NT2/D1 (cell line): Measurements from ENCODE around the gene B3GALT5.
"Not testable (repeated sequence)": the region's sequence is repeated elsewhere in the genome, so short reads cannot be mapped to it uniquely, and the experiment has no call there.

Source experiments
- DNase-seq: peaks from one replicate; pipeline ENCODE4 v3.0.0-alpha.2; 2011; ENCODE audit warnings: low read depth, low spot score
- H3K27me3 ChIP-seq: 2 replicates; pipeline ENCODE4 v1.6.0; 2011; ENCODE audit warnings: mild to moderate bottlenecking; ENCODE audit not compliant: insufficient read length, insufficient read depth
- H3K36me3 ChIP-seq: 2 replicates; pipeline ENCODE4 v1.6.1; 2011; ENCODE audit warnings: mild to moderate bottlenecking, low read length, mixed read lengths; ENCODE audit not compliant: insufficient read depth, insufficient read length
- H3K4me1 ChIP-seq: 2 replicates; pipeline ENCODE4 v1.5.1; 2011; ENCODE audit not compliant: insufficient read depth, insufficient read length
- H3K4me3 ChIP-seq: 2 replicates; pipeline ENCODE4 v1.5.1; 2011; ENCODE audit warnings: low read depth; ENCODE audit not compliant: insufficient read length
- H3K9ac ChIP-seq: 2 replicates; pipeline ENCODE4 v1.6.0; 2011; ENCODE audit warnings: low read depth; ENCODE audit not compliant: insufficient read length
- H3K9me3 ChIP-seq: 2 replicates; pipeline ENCODE4 v1.5.1; 2011; ENCODE audit warnings: mild to moderate bottlenecking, low read length; ENCODE audit not compliant: insufficient read depth
- SUZ12 ChIP-seq: IDR thresholded peaks from 2 replicates; pipeline ENCODE4 v1.6.1; 2011; ENCODE audit not compliant: insufficient read length, insufficient read depth; ENCODE audit errors: extremely low read depth
- YY1 ChIP-seq: IDR thresholded peaks from 2 replicates; pipeline ENCODE4 v1.6.1; 2011; ENCODE audit not compliant: insufficient read length, insufficient read depth
- ZNF274 ChIP-seq: IDR thresholded peaks from 2 replicates; pipeline ENCODE4 v1.6.1; 2011; ENCODE audit warnings: mild to moderate bottlenecking, low read depth, low read length

B3GALT5 gene

DNA sequence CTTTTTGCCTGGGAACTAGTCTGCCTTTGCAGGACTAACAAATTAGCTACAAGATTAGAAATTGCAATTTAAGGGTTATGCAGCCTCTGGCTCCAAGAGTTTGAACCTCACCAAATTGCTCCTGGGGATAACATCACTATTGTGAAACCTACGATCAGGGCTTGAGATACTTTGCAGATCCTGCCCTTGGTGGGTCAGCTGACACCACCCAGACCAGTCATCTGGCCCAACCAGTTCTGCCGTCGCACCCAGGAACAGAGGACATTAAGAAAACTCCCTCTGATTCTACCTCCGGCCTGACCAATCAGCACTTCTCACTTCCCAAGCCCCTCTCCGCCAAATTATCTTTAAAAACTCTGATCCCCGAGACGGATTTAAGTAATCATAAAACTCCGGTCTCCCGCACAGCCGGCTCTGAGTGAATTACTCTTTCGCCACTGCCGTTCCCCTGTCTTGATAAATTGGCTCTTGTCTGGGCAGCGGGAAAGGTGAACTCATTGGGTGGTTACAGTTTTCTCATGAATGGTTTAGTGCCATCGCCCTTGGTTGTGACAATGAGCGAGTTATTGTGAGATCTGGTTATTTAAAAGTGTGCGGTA, 32.9 kb upstream of the B3GALT5 start:
- no peaks in the 10 kb centered on the region for H3K36me3 ChIP-seq
- H3K9ac ChIP-seq, result no peak overlapping the region
- no peak for DNase-seq
- H3K4me3 ChIP-seq, result no peak overlapping the region
- no peaks in the 10 kb centered on the region for H3K4me1 ChIP-seq
- no peaks in the 10 kb centered on the region for H3K27me3 ChIP-seq
- peaks cover 15% of the 10 kb centered on the region for H3K9me3 ChIP-seq
- TF ChIP-seq ZNF274, result no peak
- TF ChIP-seq SUZ12, result no peak
- TF ChIP-seq YY1, result no peak

DNA sequence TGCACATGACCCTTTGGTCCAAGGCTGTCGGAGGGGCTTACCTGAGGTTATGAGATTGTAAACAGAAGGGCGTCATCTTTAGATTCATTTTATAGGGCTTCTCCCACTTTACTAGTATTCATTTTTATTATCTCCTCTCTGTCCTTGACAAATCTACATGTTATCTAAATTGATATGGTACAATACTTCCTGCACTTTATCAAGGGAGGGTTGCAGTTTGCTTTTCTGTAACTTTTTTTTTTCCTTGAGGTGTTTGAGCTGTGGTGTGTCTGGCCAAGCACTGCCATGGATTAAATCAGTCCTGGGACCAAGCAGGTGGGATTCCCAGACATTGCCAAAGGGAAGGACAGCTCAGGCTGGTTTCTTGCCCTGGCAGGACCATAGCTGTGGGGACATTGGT, 32.0 kb upstream of the B3GALT5 start:
- TF ChIP-seq YY1 (no peak), ZNF274 (no peak), SUZ12 (no peak)
- peaks cover 15% of the 10 kb centered on the region for H3K9me3 ChIP-seq
- H3K4me3 ChIP-seq, result no peak overlapping the region
- no peak for DNase-seq
- no peaks in the 10 kb centered on the region for H3K4me1 ChIP-seq
- H3K27me3 ChIP-seq, result no peaks in the 10 kb centered on the region
- H3K9ac ChIP-seq, result no peak overlapping the region
- no peaks in the 10 kb centered on the region for H3K36me3 ChIP-seq

DNA sequence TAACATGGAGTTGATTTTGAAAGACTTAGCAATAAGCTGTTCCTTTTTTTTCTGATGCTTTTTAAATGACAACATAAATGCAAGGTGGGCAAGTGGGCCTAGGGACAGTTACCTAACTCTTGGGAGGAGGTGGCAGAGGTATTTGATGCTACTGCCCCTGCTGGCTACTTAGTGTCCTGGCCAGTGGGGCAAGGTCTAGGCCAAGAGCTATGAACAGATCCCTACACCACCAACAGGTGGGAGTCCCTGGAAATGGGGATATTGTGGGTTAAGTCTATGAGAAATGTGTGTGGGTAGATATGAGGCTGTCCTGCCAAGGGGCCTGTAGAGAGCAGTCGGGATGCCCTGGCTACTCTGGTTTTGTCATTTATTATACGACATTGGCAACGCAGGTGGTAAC, 31.3 kb upstream of the B3GALT5 start:
- Histone ChIP-seq H3K36me3 (no peaks in the 10 kb centered on the region), H3K9me3 (peaks cover 15% of the 10 kb centered on the region), H3K27me3 (no peaks in the 10 kb centered on the region), H3K4me3 (no peak overlapping the region), H3K9ac (no peak overlapping the region), H3K4me1 (no peaks in the 10 kb centered on the region)
- DNase-seq, result no peak
- TF ChIP-seq YY1, result no peak
- TF ChIP-seq SUZ12, result no peak
- TF ChIP-seq ZNF274, result no peak

DNA sequence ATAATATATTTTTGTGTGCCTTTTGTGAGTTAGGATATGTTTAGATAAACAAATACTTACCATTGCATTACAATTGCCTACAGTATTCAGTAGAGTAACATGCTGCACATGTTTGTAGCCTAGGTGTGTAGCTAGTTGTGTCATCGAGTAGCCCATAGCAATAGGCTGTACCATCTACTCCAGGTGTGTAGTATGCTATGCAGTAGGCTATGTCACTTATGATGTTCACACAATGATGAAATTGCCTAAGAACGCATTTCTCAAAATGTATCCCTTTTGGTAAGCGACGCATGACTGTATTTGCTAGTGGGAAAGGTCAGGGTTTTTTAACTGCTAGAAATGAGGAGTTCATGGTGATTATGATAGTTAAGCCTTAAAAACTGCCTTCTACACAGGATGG, 30.0 kb upstream of the B3GALT5 start:
- H3K27me3 ChIP-seq, result no peaks in the 10 kb centered on the region
- no peak overlapping the region for H3K9ac ChIP-seq
- TF ChIP-seq ZNF274, result no peak
- TF ChIP-seq SUZ12, result no peak
- no peak for TF ChIP-seq YY1
- no peak overlapping the region for H3K4me3 ChIP-seq
- no peaks in the 10 kb centered on the region for H3K4me1 ChIP-seq
- H3K36me3 ChIP-seq, result no peaks in the 10 kb centered on the region
- H3K9me3 ChIP-seq, result peaks cover 16% of the 10 kb centered on the region
- no peak for DNase-seq

DNA sequence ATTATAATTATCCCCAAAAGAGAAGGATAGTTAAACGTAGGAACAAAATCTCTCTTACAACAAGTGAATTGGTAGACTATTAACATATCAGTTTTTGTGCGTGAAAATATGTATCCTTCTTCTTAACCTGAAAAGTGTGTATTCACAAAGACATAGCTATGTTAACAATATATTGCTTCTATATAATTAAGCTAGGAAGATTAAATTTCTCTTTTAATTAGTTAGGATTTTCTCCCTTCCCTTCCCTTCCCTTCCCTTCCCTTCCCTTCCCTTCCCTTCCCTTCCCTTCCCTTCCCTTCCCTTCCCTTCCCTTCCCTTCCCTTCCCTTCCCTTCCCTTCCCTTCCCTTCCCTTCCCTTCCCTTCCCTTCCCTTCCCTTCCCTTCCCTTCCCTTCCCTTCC, 29.2 kb upstream of the B3GALT5 start:
- H3K4me3 ChIP-seq, DNase-seq, H3K36me3 ChIP-seq, H3K27me3 ChIP-seq, H3K9ac ChIP-seq, H3K4me1 ChIP-seq: not testable (repeated sequence)
- peaks cover 16% of the 10 kb centered on the region for H3K9me3 ChIP-seq

DNA sequence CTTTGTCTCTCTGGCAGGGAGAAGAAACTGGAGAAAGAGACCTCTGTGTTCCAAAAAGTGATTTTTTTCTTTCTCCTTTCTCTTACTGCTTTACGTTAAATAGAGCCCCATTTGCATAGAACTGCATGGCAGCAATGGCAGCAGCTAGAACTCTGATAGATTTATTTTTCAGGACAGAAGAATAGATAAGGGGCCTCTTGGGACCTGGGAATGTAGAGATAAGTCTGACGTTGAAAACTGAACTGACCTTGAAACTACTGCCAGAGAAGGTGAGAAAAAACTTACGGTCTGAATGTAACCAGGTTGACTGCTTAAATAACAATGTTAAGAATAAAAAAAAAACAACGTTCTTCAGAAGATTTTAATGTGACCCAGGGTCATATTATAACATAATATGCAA, 25.4 kb upstream of the B3GALT5 start:
- no peaks in the 10 kb centered on the region for H3K36me3 ChIP-seq
- H3K4me3 ChIP-seq, result no peak overlapping the region
- DNase-seq, result no peak
- H3K9ac ChIP-seq, result no peak overlapping the region
- H3K4me1 ChIP-seq, result no peaks in the 10 kb centered on the region
- no peak for TF ChIP-seq YY1
- TF ChIP-seq ZNF274, result no peak
- no peak for TF ChIP-seq SUZ12
- H3K27me3 ChIP-seq, result no peaks in the 10 kb centered on the region
- peaks cover 22% of the 10 kb centered on the region for H3K9me3 ChIP-seq

DNA sequence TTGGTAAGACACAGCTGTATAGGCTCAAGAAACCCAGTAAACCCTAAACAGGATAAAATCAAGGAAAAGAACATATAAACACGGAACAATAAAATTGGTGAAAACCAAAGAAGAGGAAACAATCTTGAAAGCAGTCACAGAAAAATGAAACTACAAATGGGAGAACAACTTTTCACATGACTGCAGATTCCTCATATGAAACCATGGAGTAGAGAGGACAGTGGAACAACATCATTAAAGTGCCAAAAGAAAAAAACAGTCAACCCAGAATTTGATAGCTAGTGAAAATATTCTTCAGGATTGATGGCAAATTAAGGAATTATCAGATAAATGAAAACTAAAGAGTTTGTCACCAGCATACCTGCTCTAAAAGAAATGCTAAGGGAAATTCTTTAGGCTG, 23.9 kb upstream of the B3GALT5 start:
- TF ChIP-seq ZNF274 (no peak), YY1 (no peak), SUZ12 (no peak)
- Histone ChIP-seq H3K9me3 (peaks cover 22% of the 10 kb centered on the region), H3K9ac (no peak overlapping the region), H3K27me3 (no peaks in the 10 kb centered on the region), H3K4me1 (no peaks in the 10 kb centered on the region), H3K4me3 (no peak overlapping the region), H3K36me3 (no peaks in the 10 kb centered on the region)
- DNase-seq, result no peak

DNA sequence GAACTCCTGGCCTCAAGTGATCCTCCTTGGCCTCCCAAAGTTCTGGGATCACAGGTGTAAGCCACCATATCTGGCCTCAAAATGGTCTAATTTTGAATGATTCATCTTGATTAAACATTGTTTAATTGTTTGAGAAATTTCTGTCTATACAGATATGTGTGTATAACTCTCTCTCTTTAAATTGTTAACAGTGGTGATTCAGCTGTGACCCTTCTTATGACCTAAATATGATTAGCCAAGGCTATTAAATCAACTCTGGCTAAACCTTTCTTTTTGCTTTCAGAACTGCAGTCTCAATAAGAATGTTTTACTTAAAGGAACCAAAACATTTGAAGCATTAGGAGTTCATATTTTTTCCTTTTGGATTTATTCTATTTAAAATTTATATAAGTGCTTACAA, 19.2 kb upstream of the B3GALT5 start:
- no peak overlapping the region for H3K4me3 ChIP-seq
- no peak for DNase-seq
- TF ChIP-seq ZNF274, result no peak
- TF ChIP-seq YY1, result no peak
- TF ChIP-seq SUZ12, result no peak

More for the DNA sequence above, 19.2 kb upstream of the B3GALT5 start:
- H3K4me1 ChIP-seq, result peaks cover 3% of the 10 kb centered on the region
- H3K27me3 ChIP-seq, result no peaks in the 10 kb centered on the region
- H3K36me3 ChIP-seq, result no peaks in the 10 kb centered on the region
- H3K9me3 ChIP-seq, result peaks cover 7% of the 10 kb centered on the region
- no peak overlapping the region for H3K9ac ChIP-seq
